A673 (cell line): Measurements from ENCODE around the gene RECK. TPM values are rescaled to one million over a fixed set of nuclear protein-coding genes. Genes with fewer than 3 reads are reported as not detected.

Source experiments
- BruUV-seq: library from RNA; stranded (reverse); fragments of 400-500 nt; replicated peaks from 2 replicates; lab custom pipeline; 2021; lab: Mats Ljungman, UMichigan
- CTCF ChIA-PET: fragments of 300-600 bp; sonication (Branson Sonifier 250); formaldehyde crosslinking; loops from one replicate; lab custom pipeline; 2022; ENCODE audit warnings: antibody characterized with exemption; lab: Charles Lee
- POLR2A ChIA-PET: fragments of 300-600 bp; sonication (Branson Sonifier 250); formaldehyde crosslinking; loops from one replicate; lab custom pipeline; 2022; ENCODE audit warnings: antibody characterized with exemption; ENCODE audit not compliant: low non-redundant PET; lab: Charles Lee
- DNase-seq: peaks from one replicate; pipeline ENCODE4 v3.0.0-alpha.2; 2015; ENCODE audit warnings: low spot score
- H3K27ac ChIP-seq: fragments of 200-600 bp; sonication (generic); 2 replicates; pipeline ENCODE4 v1.5.1; 2016; ENCODE audit warnings: mixed run types, low read depth, mild to moderate bottlenecking, mixed read lengths, antibody characterized with exemption, low read length; ENCODE audit not compliant: poor library complexity, severe bottlenecking
- H3K27me3 ChIP-seq: fragments of 200-600 bp; sonication (generic); replicated peaks from 2 replicates; pipeline ENCODE4 v1.6.1; 2017; ENCODE audit warnings: mixed run types, low read depth, mild to moderate bottlenecking, mixed read lengths, antibody characterized with exemption, low read length; ENCODE audit not compliant: insufficient read depth, poor library complexity
- H3K36me3 ChIP-seq: fragments of 200-600 bp; sonication (generic); 2 replicates; pipeline ENCODE4 v1.6.1; 2016; ENCODE audit warnings: mixed run types, mild to moderate bottlenecking, mixed read lengths, antibody characterized with exemption, low read length; ENCODE audit not compliant: insufficient read depth, poor library complexity, severe bottlenecking
- H3K4me1 ChIP-seq: fragments of 200-600 bp; sonication (generic); 2 replicates; pipeline ENCODE4 v1.6.1; 2017; ENCODE audit warnings: mixed run types, mild to moderate bottlenecking, mixed read lengths, antibody characterized with exemption, low read length; ENCODE audit not compliant: insufficient read depth, poor library complexity, severe bottlenecking
- H3K4me3 ChIP-seq: fragments of 200-600 bp; sonication (generic); 2 replicates; pipeline ENCODE4 v1.5.1; 2016; ENCODE audit warnings: low read depth, mixed run types, mild to moderate bottlenecking, mixed read lengths, low read length; ENCODE audit not compliant: poor library complexity, severe bottlenecking
- H3K9me3 ChIP-seq: fragments of 200-600 bp; sonication (generic); 2 replicates; pipeline ENCODE4 v1.6.1; 2016; ENCODE audit warnings: mixed run types, low read depth, mild to moderate bottlenecking, mixed read lengths, antibody characterized with exemption, low read length; ENCODE audit not compliant: poor library complexity, severe bottlenecking
- EZH2 ChIP-seq: fragments of 200-600 bp; sonication (generic); IDR thresholded peaks from 2 replicates; pipeline ENCODE4 v1.6.1; 2017; ENCODE audit warnings: borderline replicate concordance, low read depth, mild to moderate bottlenecking, mixed read lengths, antibody characterized with exemption, low read length; ENCODE audit not compliant: poor library complexity, severe bottlenecking
- intact Hi-C: fragments of 100-400 bp; cut with micrococcal nuclease; formaldehyde crosslinking; loops from one replicate; pipeline ENCODE4 v1.10.0; 2022; ENCODE audit not compliant: unreplicated experiment
- total RNA-seq: library from RNA; stranded (reverse); gene quantifications from 2 replicates; pipeline ENCODE4 v1.2.3, GENCODE V29; 2021
- TF ChIP-seq, protein P1 (sequence below): fragments of 300-800, 200-600 bp; sonication (generic); conservative IDR thresholded peaks from 2 replicates; pipeline ENCODE4 v1.5.1; 2017; ENCODE audit warnings: low read depth, mild to moderate bottlenecking, antibody characterized with exemption, low read length, moderate library complexity, mixed read lengths

RECK gene
- total RNA-seq, 1 experiment from 2014 or later = 9.1 TPM

DNA sequence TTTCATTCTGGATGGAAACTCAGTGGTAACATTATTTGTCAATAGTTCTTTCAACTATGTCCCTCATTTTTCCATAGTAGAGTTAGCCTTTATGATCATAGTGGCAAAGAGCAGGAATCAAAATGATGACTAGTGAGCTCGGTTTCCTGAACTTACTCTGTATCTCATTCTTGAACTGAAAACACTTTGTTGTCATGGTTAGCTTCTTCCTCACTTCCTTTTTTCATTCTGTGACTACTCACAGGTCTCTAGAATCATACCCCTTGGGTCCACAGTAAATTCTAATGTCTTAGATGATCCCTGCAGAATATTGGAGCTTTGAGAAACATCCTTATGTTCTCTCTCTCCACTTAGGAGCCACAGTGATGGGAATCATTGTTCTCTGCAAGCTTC lies 29.4 kb upstream of the RECK start:
- ChIA-PET CTCF (interaction anchor here (0.6 to 0.8 kb wide), 2 partner anchors 32 to 159 kb away, joined by 3 to 6 read pairs; no protein-coding TSS in a partner anchor), POLR2A (no interaction called here)
- Histone ChIP-seq H3K27ac (no peak overlapping the region), H3K27me3 (peaks cover 77% of the 10 kb centered on the region), H3K36me3 (no peaks in the 10 kb centered on the region), H3K4me3 (no peak overlapping the region), H3K9me3 (peaks cover 5% of the 10 kb centered on the region), H3K4me1 (no peaks in the 10 kb centered on the region)
- intact Hi-C loops = loop anchor here (5.0 kb wide), 1 partner anchor 160 kb away; the partner anchor contains the start of gene CCIN
- BruUV-seq = no TSS peak
- no peak for DNase-seq
- TF ChIP-seq, protein P1, sequence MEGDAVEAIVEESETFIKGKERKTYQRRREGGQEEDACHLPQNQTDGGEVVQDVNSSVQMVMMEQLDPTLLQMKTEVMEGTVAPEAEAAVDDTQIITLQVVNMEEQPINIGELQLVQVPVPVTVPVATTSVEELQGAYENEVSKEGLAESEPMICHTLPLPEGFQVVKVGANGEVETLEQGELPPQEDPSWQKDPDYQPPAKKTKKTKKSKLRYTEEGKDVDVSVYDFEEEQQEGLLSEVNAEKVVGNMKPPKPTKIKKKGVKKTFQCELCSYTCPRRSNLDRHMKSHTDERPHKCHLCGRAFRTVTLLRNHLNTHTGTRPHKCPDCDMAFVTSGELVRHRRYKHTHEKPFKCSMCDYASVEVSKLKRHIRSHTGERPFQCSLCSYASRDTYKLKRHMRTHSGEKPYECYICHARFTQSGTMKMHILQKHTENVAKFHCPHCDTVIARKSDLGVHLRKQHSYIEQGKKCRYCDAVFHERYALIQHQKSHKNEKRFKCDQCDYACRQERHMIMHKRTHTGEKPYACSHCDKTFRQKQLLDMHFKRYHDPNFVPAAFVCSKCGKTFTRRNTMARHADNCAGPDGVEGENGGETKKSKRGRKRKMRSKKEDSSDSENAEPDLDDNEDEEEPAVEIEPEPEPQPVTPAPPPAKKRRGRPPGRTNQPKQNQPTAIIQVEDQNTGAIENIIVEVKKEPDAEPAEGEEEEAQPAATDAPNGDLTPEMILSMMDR = no peak
- no peak for TF ChIP-seq EZH2

DNA sequence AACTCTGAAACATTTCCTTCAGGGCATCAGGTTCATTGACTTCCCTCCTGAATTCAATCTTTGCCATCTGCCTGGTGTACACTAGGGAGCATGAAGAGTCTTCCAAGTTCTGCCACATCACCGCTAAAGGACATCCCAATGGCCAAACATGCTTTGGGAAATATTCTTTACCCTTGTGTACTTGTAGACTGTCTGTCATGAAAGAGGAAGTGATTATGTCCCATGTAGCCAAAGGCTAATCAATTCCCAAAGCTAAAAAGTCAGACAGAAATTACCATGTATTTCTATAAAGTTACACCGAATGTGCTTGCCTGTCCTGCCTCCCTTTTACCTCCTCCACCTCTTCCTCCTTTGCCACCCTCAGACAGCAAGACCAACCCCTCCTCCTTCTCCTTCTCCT lies 28.9 kb upstream of the RECK start:
- BruUV-seq = no TSS peak
- Histone ChIP-seq H3K36me3 (no peaks in the 10 kb centered on the region), H3K4me3 (no peak overlapping the region), H3K9me3 (peaks cover 5% of the 10 kb centered on the region), H3K27me3 (peaks cover 73% of the 10 kb centered on the region), H3K27ac (no peak overlapping the region), H3K4me1 (no peaks in the 10 kb centered on the region)
- CTCF ChIA-PET = interaction anchor here (0.5 to 1.1 kb wide), 5 partner anchors 34 to 360 kb away, joined by 3 to 6 read pairs (median 3); no protein-coding TSS in a partner anchor
- POLR2A ChIA-PET = no interaction called here
- DNase-seq = no peak
- no peak for TF ChIP-seq EZH2
- TF ChIP-seq, protein P1 = no peak
- intact Hi-C loops = loop anchor here (5.0 kb wide), 1 partner anchor 159 kb away; the partner anchor contains the start of gene CCIN

DNA sequence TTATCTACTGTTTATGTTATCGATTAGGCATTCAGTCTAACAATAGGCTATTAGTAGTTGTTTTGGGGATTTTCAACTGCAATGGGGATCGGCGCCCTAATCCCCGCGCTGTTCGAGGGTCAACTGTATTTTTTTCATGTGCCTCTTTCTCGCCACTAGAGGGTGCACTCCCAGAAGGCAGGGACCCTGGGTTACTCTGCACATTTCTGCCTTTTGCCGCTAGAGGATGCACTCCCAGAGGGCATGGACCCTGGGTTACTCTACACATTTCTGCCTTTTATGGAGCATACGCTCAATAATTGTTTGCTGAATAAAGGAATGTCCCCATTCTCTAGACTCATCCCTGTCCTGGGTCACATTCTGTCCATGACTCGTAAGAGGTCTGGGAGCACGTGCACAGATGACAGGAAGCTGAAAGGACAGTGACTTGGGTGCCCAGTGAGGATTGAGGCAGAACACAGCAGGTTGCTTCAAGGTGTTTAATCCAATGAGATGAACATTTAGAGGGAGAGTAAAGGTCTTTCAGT lies 27.9 kb upstream of the RECK start:
- CTCF ChIA-PET = interaction anchor here (0.6 to 1.1 kb wide), 3 partner anchors 54 to 361 kb away, joined by 3 to 4 read pairs (median 3); no protein-coding TSS in a partner anchor
- no peak for TF ChIP-seq EZH2
- TF ChIP-seq, protein P1 = peak; percentile 100
- H3K27ac ChIP-seq = no peak overlapping the region
- POLR2A ChIA-PET = no interaction called here
- H3K4me1 ChIP-seq = no peaks in the 10 kb centered on the region
- peak; percentile 89 for DNase-seq
- H3K9me3 ChIP-seq = peaks cover 5% of the 10 kb centered on the region
- intact Hi-C loops = loop anchor here (5.0 kb wide), 1 partner anchor 158 kb away; the partner anchor contains the start of gene CCIN
- no TSS peak for BruUV-seq
- peaks cover 66% of the 10 kb centered on the region for H3K27me3 ChIP-seq
- no peaks in the 10 kb centered on the region for H3K36me3 ChIP-seq
- H3K4me3 ChIP-seq = no peak overlapping the region
